IgD-negative memory B cell (primary cell): ENCODE measurements around the gene VWA7. TPM values are rescaled to one million over a fixed set of nuclear protein-coding genes. Genes with fewer than 3 reads are reported as not detected.

Experiments used
- H3K27ac Mint-ChIP-seq, 3 donors: one replicate each; pipeline ENCODE4 v1.8.0; 2020 to 2022; ENCODE audit warnings: mild to moderate bottlenecking in 3 of 3, mixed read lengths in 3 of 3, moderate library complexity in 1 of 3
- H3K27me3 Mint-ChIP-seq: one replicate; pipeline ENCODE4 v1.8.0; 2021; ENCODE audit warnings: mixed read lengths
- H3K36me3 Mint-ChIP-seq: one replicate; pipeline ENCODE4 v1.8.0; 2020; ENCODE audit warnings: mild to moderate bottlenecking, mixed read lengths
- H3K4me1 Mint-ChIP-seq, 3 donors: one replicate each; pipeline ENCODE4 v1.8.0; 2020 to 2022; ENCODE audit warnings: mixed read lengths in 3 of 3, mild to moderate bottlenecking in 1 of 3
- H3K4me3 Mint-ChIP-seq, 4 donors: one replicate each; pipeline ENCODE4 v1.8.0; 2020 to 2022; ENCODE audit warnings: mild to moderate bottlenecking in 4 of 4, mixed read lengths in 4 of 4, moderate library complexity in 3 of 4
- H3K9me3 Mint-ChIP-seq, 3 donors: one replicate each; pipeline ENCODE4 v1.8.0; 2020 to 2021; ENCODE audit warnings: mixed read lengths in 3 of 3, mild to moderate bottlenecking in 1 of 3
- polyA plus RNA-seq: library from polyadenylated mRNA; unstranded; fragments of 300-500 nt; fragmentation: Illumina TruSeq; gene quantifications from one replicate; pipeline ENCODE4 v1.2.3, GENCODE V29; 2021

VWA7 gene
- polyA plus RNA-seq, 1 donor from 2014 or later: 2.6 TPM

- H3K4me3 Mint-ChIP-seq: no peak within 1 kb of the TSS
- no peaks in the 10 kb centered on the region for H3K9me3 Mint-ChIP-seq
- H3K27me3 Mint-ChIP-seq: no peaks in the 10 kb centered on the region
- H3K27ac Mint-ChIP-seq: peak within 1 kb of the TSS in 2 of 3 donors; percentile 35 to 46
- H3K4me1 Mint-ChIP-seq: peaks cover 0 to 1% (median 0%) of the 10 kb centered on the region in 3 donors
- peaks cover 13% of the 10 kb centered on the region for H3K36me3 Mint-ChIP-seq
Observed at GRCh38 chr6:31762356-31762755, 14.8 kb downstream of the VWA7 start, which contains the start of gene SAPCD1. Gene SAPCD1, plus strand, starts transcription at chr6:31762656. Its CDS starts 399 bp downstream, at chr6:31763055.

DNA sequence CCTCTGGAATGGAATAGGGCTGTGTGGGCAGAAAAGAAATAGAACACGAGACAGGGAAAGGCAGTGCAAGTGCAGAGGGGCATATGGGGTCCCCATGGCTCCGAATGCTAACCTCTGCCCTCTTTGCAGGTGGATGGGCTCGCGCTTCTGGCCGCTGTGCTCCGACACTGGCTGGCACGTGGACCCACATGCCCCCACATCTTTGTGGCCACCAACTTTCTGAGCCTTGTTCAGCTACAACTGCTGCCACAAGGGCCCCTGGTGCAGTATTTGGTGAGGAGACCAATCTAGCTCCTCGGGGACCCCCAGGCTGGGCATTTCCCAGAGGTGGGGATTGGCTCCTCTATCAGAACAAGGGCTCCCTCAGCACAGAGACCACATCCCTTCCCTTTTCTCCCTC lies 15.8 kb downstream of the VWA7 start:
- H3K36me3 Mint-ChIP-seq: peaks cover 13% of the 10 kb centered on the region
- no peaks in the 10 kb centered on the region for H3K9me3 Mint-ChIP-seq
- no peak overlapping the region for H3K27ac Mint-ChIP-seq
- H3K27me3 Mint-ChIP-seq: no peaks in the 10 kb centered on the region
- H3K4me1 Mint-ChIP-seq: peaks cover 0 to 1% (median 0%) of the 10 kb centered on the region in 3 donors
- H3K4me3 Mint-ChIP-seq: no peak overlapping the region

GRCh38 chr6:31760790-31761189 lies 16.3 kb downstream of the VWA7 start:
- Mint-ChIP-seq H3K4me1 (peaks cover 0 to 1% (median 0%) of the 10 kb centered on the region in 3 donors), H3K27ac (no peak overlapping the region), H3K27me3 (no peaks in the 10 kb centered on the region), H3K9me3 (no peaks in the 10 kb centered on the region), H3K36me3 (peaks cover 13% of the 10 kb centered on the region), H3K4me3 (no peak overlapping the region)

DNA sequence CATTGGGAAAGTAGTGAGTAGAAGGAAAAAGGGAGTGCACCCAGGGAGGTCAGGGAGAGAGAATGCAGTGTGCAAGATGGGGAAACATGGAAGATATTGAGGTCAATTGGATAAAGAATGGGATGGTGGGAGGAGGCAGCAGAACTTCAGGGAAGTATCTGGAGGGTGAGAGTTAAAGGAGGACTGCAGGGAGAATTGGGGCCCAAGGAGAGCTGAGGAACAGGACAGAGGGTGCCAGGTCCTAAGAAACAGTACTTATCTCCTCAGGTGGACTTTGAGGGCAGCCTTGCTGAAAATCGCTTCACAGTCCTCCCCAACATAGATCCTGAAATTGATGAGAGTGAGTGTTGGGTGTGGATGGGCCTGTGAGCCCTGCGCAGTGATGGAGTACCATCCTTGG lies 18.8 kb downstream of the VWA7 start:
- H3K36me3 Mint-ChIP-seq: peaks cover 15% of the 10 kb centered on the region

DNA sequence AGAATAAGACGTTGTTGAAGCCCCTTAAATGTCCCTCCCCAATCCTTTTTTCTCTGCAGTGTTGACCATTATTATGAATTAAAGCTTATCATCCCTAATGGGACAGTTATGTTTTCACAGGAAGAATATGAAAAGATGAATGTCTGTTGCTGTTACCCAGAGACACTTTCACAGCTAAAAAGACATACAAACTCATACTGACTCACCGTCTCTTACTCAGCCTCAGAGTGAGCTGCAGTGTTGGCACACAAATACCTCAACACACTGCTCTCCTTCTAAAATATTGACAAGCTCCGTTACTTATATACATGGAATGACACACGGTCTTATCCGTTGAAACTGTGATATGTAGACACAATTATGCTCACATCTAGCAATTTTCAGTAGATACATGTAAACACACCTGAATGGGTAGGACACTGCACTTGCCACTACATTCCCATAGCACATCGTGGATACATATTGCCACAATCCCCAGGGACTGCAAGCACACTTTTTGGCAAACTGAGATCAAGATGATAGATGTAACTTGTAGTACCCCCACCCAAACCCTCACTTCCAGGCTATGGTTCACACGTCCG lies 24.3 kb downstream of the VWA7 start:
- Mint-ChIP-seq H3K27me3 (no peaks in the 10 kb centered on the region), H3K4me1 (peaks cover 0 to under 1% (median 0%) of the 10 kb centered on the region in 3 donors), H3K27ac (no peak overlapping the region), H3K36me3 (peaks cover 4% of the 10 kb centered on the region), H3K9me3 (no peaks in the 10 kb centered on the region), H3K4me3 (no peak overlapping the region)

More for the DNA sequence above, 18.8 kb downstream of the VWA7 start:
- no peaks in the 10 kb centered on the region for H3K27me3 Mint-ChIP-seq
- H3K4me3 Mint-ChIP-seq: no peak overlapping the region
- H3K27ac Mint-ChIP-seq: no peak overlapping the region
- no peaks in the 10 kb centered on the region for H3K9me3 Mint-ChIP-seq
- peaks cover 0 to 1% (median 0%) of the 10 kb centered on the region in 3 donors for H3K4me1 Mint-ChIP-seq

DNA sequence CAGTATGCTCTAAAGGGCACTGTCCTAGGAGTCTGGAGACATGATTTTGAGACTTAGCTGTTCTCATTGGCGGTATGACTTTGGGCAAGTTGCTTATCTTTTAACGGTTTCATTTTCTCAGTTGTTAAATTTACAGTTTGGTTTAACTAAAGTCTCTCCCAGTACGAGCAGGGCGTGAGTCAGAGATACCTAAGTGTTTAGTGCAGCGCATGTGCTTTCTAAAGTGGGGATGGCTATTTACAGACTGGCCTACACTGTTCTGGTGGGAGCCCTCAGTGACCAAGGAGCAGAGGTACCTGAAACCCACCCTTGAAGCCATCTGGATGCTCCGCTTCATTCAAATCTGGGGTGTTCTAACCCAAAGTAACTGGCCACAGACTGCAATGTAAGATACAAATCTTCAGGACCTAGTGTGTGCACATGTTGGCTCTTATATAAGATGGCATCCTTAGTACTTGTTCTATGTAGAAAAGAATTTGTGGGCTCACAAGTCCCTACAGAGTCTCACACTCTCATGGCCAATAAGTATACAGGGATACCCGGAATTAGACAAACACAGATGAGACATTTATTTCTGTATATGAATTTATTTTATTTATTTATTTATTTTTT lies 26.6 kb downstream of the VWA7 start:
- Mint-ChIP-seq H3K4me3 (no peak overlapping the region), H3K9me3 (no peaks in the 10 kb centered on the region), H3K27me3 (no peaks in the 10 kb centered on the region), H3K27ac (no peak overlapping the region), H3K36me3 (peaks cover 2% of the 10 kb centered on the region), H3K4me1 (no peaks in the 10 kb centered on the region)

DNA sequence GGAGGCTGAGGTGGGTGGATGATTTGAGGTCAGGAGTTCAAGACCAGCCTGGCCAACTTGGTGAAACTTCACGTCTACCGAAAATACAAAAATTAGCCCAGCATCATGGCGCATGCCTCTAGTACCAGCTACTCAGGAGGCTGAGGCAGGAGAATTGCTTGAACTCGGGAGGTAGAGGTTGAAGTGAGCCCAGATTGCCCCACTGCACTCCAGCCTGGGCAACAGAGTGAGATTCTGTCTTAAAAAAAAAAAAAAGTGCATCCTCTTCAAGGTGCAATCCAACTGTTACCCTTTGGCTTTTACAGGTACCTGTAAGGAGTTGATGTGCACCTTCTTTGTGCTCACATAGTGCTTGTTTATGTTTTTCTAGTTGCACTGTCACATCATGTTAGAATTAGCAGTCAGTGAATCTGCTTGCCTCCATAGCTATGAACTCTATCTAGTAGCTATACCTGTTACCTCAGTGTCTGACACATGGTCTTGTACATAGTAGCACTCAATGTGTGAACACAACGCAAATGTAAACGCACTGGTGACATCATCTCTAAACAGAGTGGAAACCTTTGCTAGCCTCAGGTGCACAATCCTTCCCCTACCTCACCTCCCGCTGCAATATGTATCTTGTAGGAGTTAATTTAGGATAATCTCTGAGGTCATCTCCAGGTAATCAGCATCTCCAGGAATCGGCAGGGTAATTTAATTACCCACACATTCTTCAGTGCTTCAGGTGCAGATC lies 27.7 kb downstream of the VWA7 start:
- H3K27ac Mint-ChIP-seq: no peak overlapping the region
- no peak overlapping the region for H3K4me3 Mint-ChIP-seq
- peaks cover 2% of the 10 kb centered on the region for H3K36me3 Mint-ChIP-seq
- no peaks in the 10 kb centered on the region for H3K9me3 Mint-ChIP-seq
- H3K27me3 Mint-ChIP-seq: no peaks in the 10 kb centered on the region
- H3K4me1 Mint-ChIP-seq: no peaks in the 10 kb centered on the region

DNA sequence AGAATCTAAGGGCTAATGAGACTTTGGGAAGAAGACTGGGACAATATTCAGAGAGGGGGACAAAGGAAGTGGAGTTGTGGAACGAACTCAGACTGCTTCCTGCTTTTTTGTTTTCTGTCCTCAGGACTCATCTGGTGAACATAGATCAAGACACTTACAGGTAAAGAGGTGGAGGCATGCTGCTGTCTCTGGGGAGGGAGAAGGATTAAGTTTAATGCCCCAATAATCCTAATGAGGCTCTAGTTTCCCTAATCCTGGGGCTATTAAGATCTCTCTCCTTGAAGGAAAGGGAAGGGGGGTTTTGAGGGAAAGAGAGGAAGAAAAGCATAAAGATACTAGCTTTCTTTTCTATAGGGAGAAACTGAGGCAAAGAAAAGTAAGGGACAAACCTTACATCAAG lies 32.7 kb downstream of the VWA7 start:
- no peaks in the 10 kb centered on the region for H3K36me3 Mint-ChIP-seq
- peaks cover 6 to 10% (median 8%) of the 10 kb centered on the region in 3 donors for H3K4me1 Mint-ChIP-seq
- H3K9me3 Mint-ChIP-seq: no peaks in the 10 kb centered on the region
- H3K27ac Mint-ChIP-seq: peak overlapping the region in 1 of 3 donors; percentile 79
- H3K4me3 Mint-ChIP-seq: peak overlapping the region in 1 of 4 donors; percentile 52
- H3K27me3 Mint-ChIP-seq: no peaks in the 10 kb centered on the region

- H3K27ac Mint-ChIP-seq: peak overlapping the region in 1 of 3 donors; percentile 56
- H3K27me3 Mint-ChIP-seq: no peaks in the 10 kb centered on the region
- no peaks in the 10 kb centered on the region for H3K9me3 Mint-ChIP-seq
- peak overlapping the region in 3 of 4 donors; percentile 25 to 30 (median 25) for H3K4me3 Mint-ChIP-seq
- no peaks in the 10 kb centered on the region for H3K36me3 Mint-ChIP-seq
- peaks cover 19 to 26% (median 23%) of the 10 kb centered on the region in 3 donors for H3K4me1 Mint-ChIP-seq
Observed at GRCh38 chr6:31742894-31743293, 34.2 kb downstream of the VWA7 start.

- H3K36me3 Mint-ChIP-seq: no peaks in the 10 kb centered on the region
- no peak overlapping the region for H3K27ac Mint-ChIP-seq
- H3K27me3 Mint-ChIP-seq: no peaks in the 10 kb centered on the region
- H3K4me1 Mint-ChIP-seq: peaks cover 29 to 37% (median 31%) of the 10 kb centered on the region in 3 donors
- no peaks in the 10 kb centered on the region for H3K9me3 Mint-ChIP-seq
- H3K4me3 Mint-ChIP-seq: peak overlapping the region in 2 of 4 donors; percentile 67 to 71
Observed at GRCh38 chr6:31741815-31742214, 35.3 kb downstream of the VWA7 start.

- peak overlapping the region; percentile 52 to 96 (median 93) for H3K27ac Mint-ChIP-seq
- H3K4me1 Mint-ChIP-seq: peaks cover 32 to 39% (median 34%) of the 10 kb centered on the region in 3 donors
- no peaks in the 10 kb centered on the region for H3K9me3 Mint-ChIP-seq
- no peaks in the 10 kb centered on the region for H3K36me3 Mint-ChIP-seq
- peak overlapping the region; percentile 93 to 98 (median 95) for H3K4me3 Mint-ChIP-seq
- no peaks in the 10 kb centered on the region for H3K27me3 Mint-ChIP-seq
Observed at GRCh38 chr6:31740397-31741223, 36.5 kb downstream of the VWA7 start.

- peak within 1 kb of the TSS; percentile 93 to 99 (median 96) for H3K4me3 Mint-ChIP-seq
- H3K36me3 Mint-ChIP-seq: no peaks in the 10 kb centered on the region
- H3K4me1 Mint-ChIP-seq: peaks cover 32 to 39% (median 34%) of the 10 kb centered on the region in 3 donors
- H3K27me3 Mint-ChIP-seq: no peaks in the 10 kb centered on the region
- peak within 1 kb of the TSS; percentile 52 to 96 (median 93) for H3K27ac Mint-ChIP-seq
- H3K9me3 Mint-ChIP-seq: no peaks in the 10 kb centered on the region
Observed at GRCh38 chr6:31739639-31740396, 37.3 kb downstream of the VWA7 start, which contains the start of gene MSH5. Gene MSH5, plus strand, starts transcription at chr6:31740005. Its CDS starts 462 bp downstream, at chr6:31740467.

DNA sequence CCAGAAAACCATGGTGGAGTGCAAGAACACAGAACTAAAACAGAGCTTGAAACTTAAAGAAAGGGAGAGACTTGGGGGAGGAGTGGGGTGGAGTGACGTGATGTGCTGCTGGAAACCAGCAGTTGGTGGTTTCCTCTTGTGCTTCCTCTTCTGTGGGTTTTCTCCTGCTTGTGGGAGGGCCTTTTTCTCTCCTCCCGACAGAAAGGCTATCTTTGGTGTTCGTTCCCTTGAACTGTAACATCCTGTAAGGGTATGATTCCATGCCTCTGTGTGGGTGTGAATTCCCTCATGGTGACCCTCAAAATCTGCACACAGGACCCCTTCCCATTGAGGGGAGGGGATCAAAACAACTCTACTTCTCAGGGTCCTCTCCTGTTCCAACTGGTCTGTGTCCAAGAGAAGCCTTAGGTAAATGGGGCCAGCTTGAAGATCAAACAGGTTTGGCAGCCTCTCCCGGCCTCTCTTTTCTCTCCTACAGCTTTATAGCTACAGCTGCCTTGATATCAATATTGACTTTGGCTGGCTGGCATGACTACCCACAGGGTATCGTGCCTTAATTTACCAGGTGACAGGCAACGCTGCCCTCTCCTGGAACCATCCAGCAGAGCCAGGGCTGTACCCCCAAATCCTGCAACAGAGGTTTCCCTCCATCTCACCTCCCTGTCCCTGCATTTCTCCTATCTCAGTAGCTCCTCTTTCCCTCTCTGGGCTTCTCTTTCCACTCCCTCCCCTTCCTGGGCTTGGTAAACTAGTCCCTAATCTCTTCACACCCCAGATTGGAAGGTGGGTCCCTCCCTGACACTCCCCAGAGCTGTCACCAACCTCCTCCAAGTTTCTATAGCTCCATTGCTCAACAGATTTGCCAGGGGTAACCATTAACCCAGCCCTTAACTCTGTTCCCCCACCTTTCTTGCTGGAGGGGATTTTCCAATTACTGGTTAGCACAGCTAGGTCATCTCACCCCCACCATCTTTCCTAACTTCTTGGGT lies 38.8 kb downstream of the VWA7 start:
- peaks cover 32 to 48% (median 43%) of the 10 kb centered on the region in 3 donors for H3K4me1 Mint-ChIP-seq
- no peaks in the 10 kb centered on the region for H3K36me3 Mint-ChIP-seq
- H3K27me3 Mint-ChIP-seq: no peaks in the 10 kb centered on the region
- H3K27ac Mint-ChIP-seq: peak overlapping the region; percentile 52 to 95 (median 93)
- H3K9me3 Mint-ChIP-seq: no peaks in the 10 kb centered on the region
- H3K4me3 Mint-ChIP-seq: peak overlapping the region; percentile 93 to 99 (median 98)
